Liver (tissue), 9 donors: ENCODE data around the gene ENPP7. TPM values are rescaled to one million over a fixed set of nuclear protein-coding genes. Genes with fewer than 3 reads are reported as not detected.

Experiments
- DNase-seq: peaks from one replicate; pipeline ENCODE4 v3.0.0-alpha.2; 2017; ENCODE audit warnings: low spot score
- H3K27ac ChIP-seq, 2 donors: one replicate each; pipeline ENCODE4 v1.7.0; 2013; ENCODE audit warnings: inconsistent platforms in 2 of 2, low read length in 2 of 2, control low read depth in 1 of 2, low read depth in 1 of 2, mild to moderate bottlenecking in 1 of 2
- H3K27me3 ChIP-seq, 4 donors: one replicate each; pipeline versions ENCODE4 v1.6.1 to v1.7.0; 2013; ENCODE audit warnings: low read length in 3 of 4, inconsistent platforms in 1 of 4, mild to moderate bottlenecking in 1 of 4, moderate library complexity in 1 of 4; ENCODE audit not compliant: control insufficient read depth in 4 of 4, insufficient read depth in 4 of 4
- H3K36me3 ChIP-seq, 4 donors: one replicate each; pipeline versions ENCODE4 v1.6.1 to v1.7.0; 2013; ENCODE audit warnings: low read length in 3 of 4, mild to moderate bottlenecking in 3 of 4, low read depth in 1 of 4, moderate library complexity in 1 of 4; ENCODE audit not compliant: control insufficient read depth in 4 of 4, insufficient read depth in 3 of 4
- H3K4me1 ChIP-seq, 4 donors: one replicate each; pipeline versions ENCODE4 v1.6.1 to v1.7.0; 2013; ENCODE audit warnings: low read length in 3 of 4, mild to moderate bottlenecking in 3 of 4, moderate library complexity in 1 of 4; ENCODE audit not compliant: control insufficient read depth in 4 of 4, insufficient read depth in 4 of 4
- H3K4me3 ChIP-seq, 3 donors: one replicate each; pipeline versions ENCODE4 v1.6.1 to v1.7.0; 2013; ENCODE audit warnings: low read length in 3 of 3, control low read depth in 1 of 3, low read depth in 1 of 3, mild to moderate bottlenecking in 1 of 3
- H3K9ac ChIP-seq, 2 donors: one replicate each; pipeline ENCODE4 v1.7.0; 2013; ENCODE audit warnings: low read length in 2 of 2, mild to moderate bottlenecking in 2 of 2, moderate library complexity in 2 of 2, control low read depth in 1 of 2, low read depth in 1 of 2
- H3K9me3 ChIP-seq, 4 donors: one replicate each; pipeline versions ENCODE4 v1.6.1 to v1.7.0; 2013; ENCODE audit warnings: low read length in 3 of 4; ENCODE audit not compliant: control insufficient read depth in 4 of 4
- CTCF ChIP-seq: fragments of 150-350 bp; IDR thresholded peaks from 2 replicates; pipeline ENCODE4 v1.5.1; 2017; ENCODE audit warnings: improper control_type of control experiment, low read depth, low read length; ENCODE audit not compliant: missing input control
- EGR1 ChIP-seq, 2 donors: IDR thresholded peaks; 2 replicates each; pipeline ENCODE4 v1.6.1; 2016 to 2018; ENCODE audit warnings: antibody characterized with exemption in 2 of 2, low read depth in 2 of 2
- FOXA1 ChIP-seq: IDR thresholded peaks from 2 replicates; pipeline ENCODE4 v1.6.1; 2016; ENCODE audit warnings: antibody characterized with exemption
- GABPA ChIP-seq, 2 donors: IDR thresholded peaks in 1 of 2; conservative IDR thresholded peaks in 1 of 2; 2 replicates each; pipeline ENCODE4 v1.6.1; 2016; ENCODE audit warnings: antibody characterized with exemption in 2 of 2, mild to moderate bottlenecking in 1 of 2, moderate library complexity in 1 of 2
- HNF4A ChIP-seq, 2 donors: conservative IDR thresholded peaks; 2 replicates each; pipeline ENCODE4 v1.6.1; 2016; ENCODE audit warnings: antibody characterized with exemption in 2 of 2, mild to moderate bottlenecking in 2 of 2
- HNF4G ChIP-seq: IDR thresholded peaks from 2 replicates; pipeline ENCODE4 v1.6.1; 2016; ENCODE audit warnings: antibody characterized with exemption
- JUND ChIP-seq, 2 donors: IDR thresholded peaks; 2 replicates each; pipeline ENCODE4 v1.6.1; 2016; ENCODE audit warnings: antibody characterized with exemption in 2 of 2
- MAX ChIP-seq: IDR thresholded peaks from 2 replicates; pipeline ENCODE4 v1.6.1; 2016; ENCODE audit warnings: antibody characterized with exemption
- NR2F2 ChIP-seq: IDR thresholded peaks from 2 replicates; pipeline ENCODE4 v1.6.1; 2016; ENCODE audit warnings: antibody characterized with exemption
- RAD21 ChIP-seq, 2 donors: IDR thresholded peaks; 2 replicates each; pipeline ENCODE4 v1.6.1; 2016; ENCODE audit warnings: antibody characterized with exemption in 2 of 2, mild to moderate bottlenecking in 2 of 2
- RXRA ChIP-seq, 2 donors: IDR thresholded peaks; 2 replicates each; pipeline ENCODE4 v1.6.1; 2017 to 2018; ENCODE audit warnings: antibody characterized with exemption in 2 of 2, mild to moderate bottlenecking in 1 of 2
- SP1 ChIP-seq: IDR thresholded peaks from 2 replicates; pipeline ENCODE4 v1.6.1; 2018; ENCODE audit warnings: antibody characterized with exemption, mild to moderate bottlenecking
- TAF1 ChIP-seq: conservative IDR thresholded peaks from 2 replicates; pipeline ENCODE4 v1.6.1; 2016; ENCODE audit warnings: antibody characterized with exemption, mild to moderate bottlenecking
- YY1 ChIP-seq: IDR thresholded peaks from 2 replicates; pipeline ENCODE4 v1.6.1; 2016; ENCODE audit warnings: antibody characterized with exemption, mild to moderate bottlenecking
- WGBS: extraction: QIAGEN DNeasy Blood & Tissue Kit; methylation state at CpG from one replicate; pipeline ENCODE4 v1.1.7; 2013; 5-methylcytosine and 5-hydroxymethylcytosine counted together
- polyA plus RNA-seq, 2 donors: library from polyadenylated mRNA; stranded (reverse) in 1 of 2; unstranded in 1 of 2; fragments of 200-250 nt in 1 of 2; fragments of >200 nt in 1 of 2; fragmentation: Nextera tagmentation in 1 of 2; extraction: Ambion mirVana in 1 of 2; gene quantifications; one replicate each; pipeline versions ENCODE4 v1.2.1 to v1.2.3, GENCODE V29; 2013 to 2015
- total RNA-seq, 2 donors: library from RNA; depleted of rRNA; stranded (reverse); fragments of >200 nt; gene quantifications; one replicate each; pipeline ENCODE4 v1.2.3, GENCODE V29; 2014
- TF ChIP-seq, protein P1 (sequence below): IDR thresholded peaks from 2 replicates; pipeline ENCODE4 v1.6.1; 2016; ENCODE audit warnings: antibody characterized with exemption, mild to moderate bottlenecking
- TF ChIP-seq, protein P2 (sequence below): IDR thresholded peaks from 2 replicates; pipeline ENCODE4 v1.6.1; 2016; ENCODE audit warnings: antibody characterized with exemption
- TF ChIP-seq, protein P3 (sequence below): IDR thresholded peaks from 2 replicates; pipeline ENCODE4 v1.6.1; 2016; ENCODE audit warnings: antibody characterized with exemption
- donor health status: healthy.
- donor health status: healthy.
- donor health status: healthy.
- donor health status: healthy.
- donor health status: healthy.

Gene ENPP7
- total and polyA plus RNA-seq, 4 donors = 1.7 to 12.0 (median 3.9) TPM

DNA sequence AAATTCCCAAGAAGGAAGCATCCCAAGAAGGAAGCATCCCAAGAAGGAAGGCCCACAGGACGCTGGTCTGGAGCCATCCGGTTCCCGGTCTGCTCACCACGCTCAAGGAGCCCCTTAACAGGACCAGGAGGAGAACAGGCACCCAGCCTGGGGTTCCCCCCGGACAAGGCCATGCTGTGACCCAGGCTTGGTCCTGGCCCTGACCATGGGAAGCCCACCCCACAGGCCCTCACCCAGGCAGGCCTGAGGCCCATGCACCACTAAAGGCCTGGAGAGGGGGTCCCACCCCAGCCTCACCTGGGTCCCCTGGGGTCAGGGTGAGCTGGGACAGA lies 340 bp upstream of the ENPP7 start:
- H3K9me3 ChIP-seq = no peaks in the 10 kb centered on the region
- TF ChIP-seq, protein P1, sequence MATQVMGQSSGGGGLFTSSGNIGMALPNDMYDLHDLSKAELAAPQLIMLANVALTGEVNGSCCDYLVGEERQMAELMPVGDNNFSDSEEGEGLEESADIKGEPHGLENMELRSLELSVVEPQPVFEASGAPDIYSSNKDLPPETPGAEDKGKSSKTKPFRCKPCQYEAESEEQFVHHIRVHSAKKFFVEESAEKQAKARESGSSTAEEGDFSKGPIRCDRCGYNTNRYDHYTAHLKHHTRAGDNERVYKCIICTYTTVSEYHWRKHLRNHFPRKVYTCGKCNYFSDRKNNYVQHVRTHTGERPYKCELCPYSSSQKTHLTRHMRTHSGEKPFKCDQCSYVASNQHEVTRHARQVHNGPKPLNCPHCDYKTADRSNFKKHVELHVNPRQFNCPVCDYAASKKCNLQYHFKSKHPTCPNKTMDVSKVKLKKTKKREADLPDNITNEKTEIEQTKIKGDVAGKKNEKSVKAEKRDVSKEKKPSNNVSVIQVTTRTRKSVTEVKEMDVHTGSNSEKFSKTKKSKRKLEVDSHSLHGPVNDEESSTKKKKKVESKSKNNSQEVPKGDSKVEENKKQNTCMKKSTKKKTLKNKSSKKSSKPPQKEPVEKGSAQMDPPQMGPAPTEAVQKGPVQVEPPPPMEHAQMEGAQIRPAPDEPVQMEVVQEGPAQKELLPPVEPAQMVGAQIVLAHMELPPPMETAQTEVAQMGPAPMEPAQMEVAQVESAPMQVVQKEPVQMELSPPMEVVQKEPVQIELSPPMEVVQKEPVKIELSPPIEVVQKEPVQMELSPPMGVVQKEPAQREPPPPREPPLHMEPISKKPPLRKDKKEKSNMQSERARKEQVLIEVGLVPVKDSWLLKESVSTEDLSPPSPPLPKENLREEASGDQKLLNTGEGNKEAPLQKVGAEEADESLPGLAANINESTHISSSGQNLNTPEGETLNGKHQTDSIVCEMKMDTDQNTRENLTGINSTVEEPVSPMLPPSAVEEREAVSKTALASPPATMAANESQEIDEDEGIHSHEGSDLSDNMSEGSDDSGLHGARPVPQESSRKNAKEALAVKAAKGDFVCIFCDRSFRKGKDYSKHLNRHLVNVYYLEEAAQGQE = no peak
- no peak for TF ChIP-seq NR2F2
- no peak for TF ChIP-seq TAF1
- TF ChIP-seq EGR1 (IDR thresholded peaks at IDR 0.05; ENCODE audit: low read depth in 2 of 2) = no peak
- TF ChIP-seq FOXA1 = no peak
- TF ChIP-seq, protein P2, sequence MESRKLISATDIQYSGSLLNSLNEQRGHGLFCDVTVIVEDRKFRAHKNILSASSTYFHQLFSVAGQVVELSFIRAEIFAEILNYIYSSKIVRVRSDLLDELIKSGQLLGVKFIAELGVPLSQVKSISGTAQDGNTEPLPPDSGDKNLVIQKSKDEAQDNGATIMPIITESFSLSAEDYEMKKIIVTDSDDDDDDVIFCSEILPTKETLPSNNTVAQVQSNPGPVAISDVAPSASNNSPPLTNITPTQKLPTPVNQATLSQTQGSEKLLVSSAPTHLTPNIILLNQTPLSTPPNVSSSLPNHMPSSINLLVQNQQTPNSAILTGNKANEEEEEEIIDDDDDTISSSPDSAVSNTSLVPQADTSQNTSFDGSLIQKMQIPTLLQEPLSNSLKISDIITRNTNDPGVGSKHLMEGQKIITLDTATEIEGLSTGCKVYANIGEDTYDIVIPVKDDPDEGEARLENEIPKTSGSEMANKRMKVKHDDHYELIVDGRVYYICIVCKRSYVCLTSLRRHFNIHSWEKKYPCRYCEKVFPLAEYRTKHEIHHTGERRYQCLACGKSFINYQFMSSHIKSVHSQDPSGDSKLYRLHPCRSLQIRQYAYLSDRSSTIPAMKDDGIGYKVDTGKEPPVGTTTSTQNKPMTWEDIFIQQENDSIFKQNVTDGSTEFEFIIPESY = no peak
- TF ChIP-seq HNF4G = no peak
- TF ChIP-seq CTCF = no peak
- TF ChIP-seq YY1 = no peak
- no peak for TF ChIP-seq MAX
- TF ChIP-seq SP1 = no peak
- no peaks in the 10 kb centered on the region for H3K36me3 ChIP-seq
- H3K4me1 ChIP-seq = peaks cover 11 to 37% (median 24%) of the 10 kb centered on the region in 4 donors
- H3K9ac ChIP-seq = no peak overlapping the region
- H3K27me3 ChIP-seq = no peaks in the 10 kb centered on the region
- H3K4me3 ChIP-seq = no peak overlapping the region
- H3K27ac ChIP-seq = peak overlapping the region in 1 of 2 donors; percentile 46
- DNase-seq = no peak
- WGBS = 98% methylated on average over 5 of the region's 5 CpGs

- WGBS = 82% methylated on average over 10 of the region's 10 CpGs
- Histone ChIP-seq H3K27me3 (no peaks in the 10 kb centered on the region), H3K36me3 (no peaks in the 10 kb centered on the region), H3K4me1 (peaks cover 11 to 37% (median 25%) of the 10 kb centered on the region in 4 donors), H3K9me3 (no peaks in the 10 kb centered on the region), H3K9ac (peak overlapping the region; percentile 36 to 49), H3K27ac (peak overlapping the region; percentile 38 to 77), H3K4me3 (peak overlapping the region; percentile 39 to 62 (median 56))
- no peak for DNase-seq
- no peak for TF ChIP-seq MAX
- TF ChIP-seq FOXA1 = no peak
- TF ChIP-seq RXRA (IDR thresholded peaks at IDR 0.05) = no peak
- TF ChIP-seq HNF4A (conservative IDR thresholded peaks at IDR 0.05) = no peak
- TF ChIP-seq TAF1 = no peak
- TF ChIP-seq RAD21 (IDR thresholded peaks at IDR 0.05) = no peak
- TF ChIP-seq GABPA (IDR thresholded peaks at IDR 0.05 in 1 of 2, conservative IDR thresholded peaks at IDR 0.05 in 1 of 2) = no peak
- TF ChIP-seq CTCF = no peak
- no peak for TF ChIP-seq JUND (IDR thresholded peaks at IDR 0.05)
- TF ChIP-seq, protein P2 = no peak
- TF ChIP-seq HNF4G = no peak
- TF ChIP-seq, protein P3, sequence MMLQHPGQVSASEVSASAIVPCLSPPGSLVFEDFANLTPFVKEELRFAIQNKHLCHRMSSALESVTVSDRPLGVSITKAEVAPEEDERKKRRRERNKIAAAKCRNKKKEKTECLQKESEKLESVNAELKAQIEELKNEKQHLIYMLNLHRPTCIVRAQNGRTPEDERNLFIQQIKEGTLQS = no peak
Measured at GRCh38 chr17:79732254-79732653, 1.5 kb downstream of the ENPP7 start.
